Smooth muscle cell (in vitro differentiated cells): ENCODE results near the gene PROSER3. TPM values are rescaled to one million over a fixed set of nuclear protein-coding genes. Genes with fewer than 3 reads are reported as not detected.
A peak's percentile ranks its signal among the peaks of the same experiment; 100 is the strongest.

Source experiments
- DNase-seq: peaks from one replicate; lab custom pipeline; 2025; ENCODE audit not compliant: unreplicated experiment; lab: John Stamatoyannopoulos, UW
- H2AFZ ChIP-seq: fragments of 200-600 bp; sonication (generic); 2 replicates; pipeline ENCODE4 v1.6.0; 2016; ENCODE audit warnings: antibody characterized with exemption, low read depth, mild to moderate bottlenecking
- H3F3A ChIP-seq: fragments of 200-600 bp; sonication (generic); 2 replicates; pipeline ENCODE4 v1.6.0; 2017; ENCODE audit warnings: antibody characterized with exemption, low read depth
- H3K27ac ChIP-seq: fragments of 200-600 bp; sonication (generic); 2 replicates; pipeline ENCODE4 v1.5.1; 2016; ENCODE audit warnings: low read depth, mild to moderate bottlenecking
- H3K27me3 ChIP-seq: fragments of 200-600 bp; sonication (generic); 2 replicates; pipeline ENCODE4 v1.6.1; 2016; ENCODE audit warnings: low read depth, mild to moderate bottlenecking
- H3K36me3 ChIP-seq: fragments of 200-600 bp; sonication (generic); 2 replicates; pipeline ENCODE4 v1.5.1; 2016; ENCODE audit warnings: low read depth
- H3K4me1 ChIP-seq: fragments of 200-600 bp; sonication (generic); 2 replicates; pipeline ENCODE4 v1.5.1; 2016; ENCODE audit warnings: low read depth
- H3K4me2 ChIP-seq: fragments of 200-600 bp; sonication (generic); 2 replicates; pipeline ENCODE4 v1.6.0; 2016; ENCODE audit warnings: mild to moderate bottlenecking
- H3K4me3 ChIP-seq: fragments of 200-600 bp; sonication (generic); 2 replicates; pipeline ENCODE4 v1.5.1; 2016; ENCODE audit warnings: mild to moderate bottlenecking
- H3K79me2 ChIP-seq: fragments of 200-600 bp; sonication (generic); 2 replicates; pipeline ENCODE4 v1.6.0; 2016; ENCODE audit warnings: low read depth, mild to moderate bottlenecking
- H3K9ac ChIP-seq: fragments of 200-600 bp; sonication (generic); 2 replicates; pipeline ENCODE4 v1.6.0; 2016; ENCODE audit warnings: low read depth
- H3K9me3 ChIP-seq: fragments of 200-600 bp; sonication (generic); replicated peaks from 2 replicates; pipeline ENCODE4 v1.5.1; 2016; ENCODE audit warnings: low read depth
- H4K20me1 ChIP-seq: fragments of 200-600 bp; sonication (generic); 2 replicates; pipeline ENCODE4 v1.6.0; 2016; ENCODE audit warnings: low read depth
- WGBS: methylation state at CpG from one replicate; pipeline ENCODE4 v1.1.7; 2016; ENCODE audit warnings: low lambda C conversion rate; 5-methylcytosine and 5-hydroxymethylcytosine counted together
- polyA plus RNA-seq: library from polyadenylated mRNA; unstranded; fragments of >200 nt; fragmentation: Nextera tagmentation; extraction: Ambion mirVana; gene quantifications from 2 replicates; pipeline ENCODE4 v1.2.1, GENCODE V29; 2016
- total RNA-seq: library from RNA; depleted of rRNA; stranded (reverse); fragments of >200 nt; gene quantifications from 2 replicates; pipeline ENCODE4 v1.2.3, GENCODE V29; 2014
- TF ChIP-seq, protein P1 (sequence below): fragments of 200-600 bp; sonication (generic); IDR thresholded peaks from 2 replicates; pipeline ENCODE4 v1.5.1; 2017; ENCODE audit warnings: borderline replicate concordance, mild to moderate bottlenecking, antibody characterized with exemption; ENCODE audit not compliant: insufficient read depth, poor library complexity, severe bottlenecking

Gene PROSER3
- total and polyA plus RNA-seq, 2 experiments from 2014 or later = 13.7 to 24.8 TPM

DNA sequence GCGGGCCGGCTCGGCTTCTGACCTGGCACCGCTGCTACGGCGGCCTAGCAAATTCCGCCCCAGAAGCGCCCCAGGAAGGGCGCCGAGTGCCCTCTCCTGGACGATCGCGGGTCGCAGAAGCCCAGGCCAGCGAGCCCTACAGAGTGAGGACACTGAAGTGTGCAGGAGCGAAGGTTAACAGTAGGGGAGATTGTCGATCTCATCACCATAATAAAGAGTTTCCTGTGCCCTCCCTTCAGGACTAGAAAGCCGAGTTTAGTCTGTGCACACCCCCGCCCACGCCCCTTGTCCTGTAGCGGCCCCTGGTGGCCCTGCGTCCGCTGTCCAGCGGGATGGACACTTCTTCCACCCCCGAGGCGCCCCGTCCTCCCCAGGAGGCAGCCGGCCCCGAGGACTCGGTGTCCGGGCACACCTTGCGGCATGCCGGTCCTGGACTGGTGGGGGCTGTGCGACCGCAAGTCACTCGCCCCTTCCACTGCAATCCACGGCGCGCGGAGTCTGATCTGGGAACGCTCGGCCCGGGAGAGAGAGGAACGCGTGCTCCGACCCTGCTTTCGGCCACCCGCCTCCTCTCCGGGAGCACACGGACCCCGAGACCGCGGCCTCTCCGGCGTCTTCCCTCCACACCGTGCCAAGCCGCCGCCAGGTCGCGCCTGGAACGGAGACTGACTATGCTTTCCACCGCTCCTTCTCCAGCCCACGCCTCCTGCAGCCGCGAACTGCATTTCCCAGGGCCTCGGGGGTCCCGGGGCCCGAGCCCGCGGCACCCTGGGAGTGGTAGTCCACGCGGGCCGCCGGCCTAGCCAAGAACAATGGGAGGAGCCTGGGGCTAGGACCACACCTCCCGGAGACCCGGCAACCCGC, 40.9 kb upstream of the PROSER3 start:
- peaks cover 12% of the 10 kb centered on the region for H3K4me1 ChIP-seq
- no peaks in the 10 kb centered on the region for H3K36me3 ChIP-seq
- H3K4me2 ChIP-seq = peak overlapping the region; percentile 91
- H3F3A ChIP-seq = no peaks in the 10 kb centered on the region
- peaks cover 32% of the 10 kb centered on the region for H3K79me2 ChIP-seq
- DNase-seq = peak; percentile 97
- TF ChIP-seq, protein P1, sequence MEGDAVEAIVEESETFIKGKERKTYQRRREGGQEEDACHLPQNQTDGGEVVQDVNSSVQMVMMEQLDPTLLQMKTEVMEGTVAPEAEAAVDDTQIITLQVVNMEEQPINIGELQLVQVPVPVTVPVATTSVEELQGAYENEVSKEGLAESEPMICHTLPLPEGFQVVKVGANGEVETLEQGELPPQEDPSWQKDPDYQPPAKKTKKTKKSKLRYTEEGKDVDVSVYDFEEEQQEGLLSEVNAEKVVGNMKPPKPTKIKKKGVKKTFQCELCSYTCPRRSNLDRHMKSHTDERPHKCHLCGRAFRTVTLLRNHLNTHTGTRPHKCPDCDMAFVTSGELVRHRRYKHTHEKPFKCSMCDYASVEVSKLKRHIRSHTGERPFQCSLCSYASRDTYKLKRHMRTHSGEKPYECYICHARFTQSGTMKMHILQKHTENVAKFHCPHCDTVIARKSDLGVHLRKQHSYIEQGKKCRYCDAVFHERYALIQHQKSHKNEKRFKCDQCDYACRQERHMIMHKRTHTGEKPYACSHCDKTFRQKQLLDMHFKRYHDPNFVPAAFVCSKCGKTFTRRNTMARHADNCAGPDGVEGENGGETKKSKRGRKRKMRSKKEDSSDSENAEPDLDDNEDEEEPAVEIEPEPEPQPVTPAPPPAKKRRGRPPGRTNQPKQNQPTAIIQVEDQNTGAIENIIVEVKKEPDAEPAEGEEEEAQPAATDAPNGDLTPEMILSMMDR = peak; percentile 75
- peaks cover 25% of the 10 kb centered on the region for H4K20me1 ChIP-seq
- H3K27ac ChIP-seq = peak overlapping the region; percentile 46
- H3K27me3 ChIP-seq = no peaks in the 10 kb centered on the region
- H3K9ac ChIP-seq = peak overlapping the region; percentile 39
- WGBS = under 1% methylated on average over 59 of the region's 77 CpGs
- H3K4me3 ChIP-seq = peak overlapping the region; percentile 78
- peak overlapping the region; percentile 88 for H2AFZ ChIP-seq
- H3K9me3 ChIP-seq = no peaks in the 10 kb centered on the region

DNA sequence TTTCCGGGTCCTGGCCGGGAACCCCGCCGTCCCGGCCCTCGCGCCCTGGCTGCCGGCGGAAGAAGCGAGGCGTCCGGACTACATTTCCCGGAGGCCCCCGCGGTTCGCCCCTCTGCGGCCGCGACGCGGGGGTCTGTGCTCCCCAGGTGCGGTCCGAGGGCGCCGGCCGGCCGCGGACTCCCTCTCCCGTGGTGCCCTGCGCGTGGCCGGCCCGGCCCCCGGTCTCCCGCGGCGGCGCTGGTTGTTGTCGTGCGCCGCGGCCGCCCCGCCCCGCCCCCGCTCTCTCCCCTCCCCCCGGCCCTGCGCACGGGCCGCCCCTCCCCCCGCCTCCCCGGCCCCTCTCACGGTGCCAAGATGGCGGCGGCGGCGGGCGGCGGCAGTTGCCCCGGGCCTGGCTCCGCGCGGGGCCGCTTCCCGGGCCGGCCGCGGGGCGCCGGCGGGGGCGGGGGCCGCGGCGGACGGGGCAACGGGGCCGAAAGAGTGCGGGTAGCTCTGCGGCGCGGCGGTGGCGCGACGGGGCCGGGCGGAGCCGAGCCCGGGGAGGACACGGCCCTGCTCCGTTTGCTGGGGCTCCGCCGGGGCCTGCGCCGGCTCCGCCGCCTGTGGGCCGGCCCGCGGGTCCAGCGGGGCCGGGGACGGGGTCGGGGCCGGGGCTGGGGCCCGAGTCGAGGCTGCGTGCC, 40.2 kb upstream of the PROSER3 start, which contains the start of gene KMT2B:
Gene KMT2B (plus strand): TSS at position 339 of the 680 bp plus-strand sequence. CDS start 16 bp downstream, at position 355.
- peaks cover 39% of the 10 kb centered on the region for H3K79me2 ChIP-seq
- H3K9ac ChIP-seq = peak within 1 kb of the TSS; percentile 69

DNA sequence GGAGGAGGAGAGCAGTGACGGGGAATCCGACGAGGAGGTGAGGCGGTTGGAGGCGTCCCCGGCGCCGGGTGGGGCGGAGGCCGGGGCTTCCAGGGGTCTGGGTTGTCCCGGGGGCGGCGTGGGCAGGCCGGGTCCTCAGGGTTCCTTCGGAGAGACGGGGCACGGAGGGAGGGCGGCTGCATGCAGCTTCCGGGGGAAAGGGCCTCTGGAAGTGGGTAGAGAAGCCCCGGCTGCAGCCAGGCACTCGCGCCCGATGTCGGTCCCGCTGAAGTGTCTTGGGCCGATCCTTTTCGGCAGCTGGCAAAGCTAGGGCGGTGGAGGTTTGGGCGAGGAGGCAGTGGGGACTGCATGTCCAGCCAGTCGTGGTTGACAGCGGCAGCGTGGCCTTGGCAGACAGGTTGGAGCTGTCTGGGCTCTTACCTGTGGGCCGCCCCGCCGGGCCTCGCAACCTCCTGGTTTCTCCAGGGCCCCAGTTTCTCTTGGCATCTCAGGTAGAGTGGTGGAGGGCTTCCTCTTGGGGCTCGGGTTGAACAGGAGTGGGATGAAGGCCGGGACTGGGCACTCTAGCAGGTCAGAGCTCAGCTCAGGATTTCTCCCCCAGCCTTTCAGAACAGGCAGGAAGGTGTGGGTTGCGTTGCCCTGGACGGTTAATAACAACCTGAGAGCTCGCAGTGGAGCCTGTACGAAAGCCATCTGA, 39.5 kb upstream of the PROSER3 start:
- peaks cover 39% of the 10 kb centered on the region for H3K79me2 ChIP-seq
- 3% methylated on average over 26 of the region's 42 CpGs for WGBS

More for the DNA sequence above, 40.2 kb upstream of the PROSER3 start, which contains the start of gene KMT2B:
- H3K4me3 ChIP-seq = peak within 1 kb of the TSS; percentile 88
- H3K36me3 ChIP-seq = no peaks in the 10 kb centered on the region
- H3F3A ChIP-seq = no peaks in the 10 kb centered on the region
- H3K27me3 ChIP-seq = no peaks in the 10 kb centered on the region
- DNase-seq = peak; percentile 97
- under 1% methylated on average over 40 of the region's 109 CpGs for WGBS
- peaks cover 25% of the 10 kb centered on the region for H4K20me1 ChIP-seq
- peak within 1 kb of the TSS; percentile 71 for H3K27ac ChIP-seq
- H2AFZ ChIP-seq = peak within 1 kb of the TSS; percentile 88
- H3K4me2 ChIP-seq = peak within 1 kb of the TSS; percentile 91
- H3K9me3 ChIP-seq = no peaks in the 10 kb centered on the region
- peaks cover 12% of the 10 kb centered on the region for H3K4me1 ChIP-seq
- TF ChIP-seq, protein P1 = no peak

More for the DNA sequence above, 39.5 kb upstream of the PROSER3 start:
- Histone ChIP-seq H3K4me2 (peak overlapping the region; percentile 86), H3F3A (no peaks in the 10 kb centered on the region), H3K27me3 (no peaks in the 10 kb centered on the region), H3K36me3 (no peaks in the 10 kb centered on the region), H3K4me1 (peaks cover 12% of the 10 kb centered on the region), H3K27ac (peak overlapping the region; percentile 71), H3K9ac (peak overlapping the region; percentile 69), H4K20me1 (peaks cover 25% of the 10 kb centered on the region), H2AFZ (no peak overlapping the region), H3K4me3 (peak overlapping the region; percentile 88), H3K9me3 (no peaks in the 10 kb centered on the region)
- no peak for DNase-seq
- TF ChIP-seq, protein P1 = no peak
